IPS-18a (cell line): Measurements from ENCODE around the gene PTPRB.

Experiments used
- H3K27ac ChIP-seq: one replicate; pipeline ENCODE4 v1.5.1; 2013; ENCODE audit warnings: low read length
- H3K27me3 ChIP-seq: one replicate; pipeline ENCODE4 v1.6.1; 2013; ENCODE audit warnings: mild to moderate bottlenecking, low read length; ENCODE audit not compliant: control insufficient read depth, insufficient read depth
- H3K36me3 ChIP-seq: one replicate; pipeline ENCODE4 v1.6.1; 2013; ENCODE audit warnings: low read depth, low read length; ENCODE audit not compliant: control insufficient read depth
- H3K4me1 ChIP-seq: one replicate; pipeline ENCODE4 v1.6.1; 2013; ENCODE audit warnings: low read depth, low read length; ENCODE audit not compliant: control insufficient read depth
- H3K4me3 ChIP-seq: one replicate; pipeline ENCODE4 v1.5.1; 2013; ENCODE audit warnings: low read length
- H3K9ac ChIP-seq: one replicate; pipeline ENCODE4 v1.6.1; 2013; ENCODE audit warnings: mild to moderate bottlenecking, low read length, moderate library complexity
- H3K9me3 ChIP-seq: one replicate; pipeline ENCODE4 v1.6.1; 2013; ENCODE audit warnings: low read depth, low read length; ENCODE audit not compliant: control insufficient read depth

Gene PTPRB

DNA sequence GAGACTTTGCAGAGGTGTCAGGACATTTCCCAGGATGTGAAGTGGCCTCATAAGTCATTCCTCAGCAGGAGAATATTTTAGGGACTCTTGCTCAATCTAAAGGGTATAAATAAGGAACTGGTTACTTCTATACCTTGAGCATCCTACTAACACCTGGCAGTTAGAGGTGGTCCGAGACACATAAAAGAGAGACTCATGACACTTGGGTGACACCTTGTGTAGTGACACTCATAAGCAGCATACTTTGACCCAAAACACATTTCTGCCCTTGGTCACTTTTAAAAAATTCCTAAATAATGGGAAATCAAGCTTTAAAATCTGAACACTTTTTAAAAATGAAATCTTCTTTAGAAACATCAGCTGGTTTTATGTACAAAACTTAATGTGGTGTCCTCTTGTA, 152.8 kb downstream of the PTPRB start:
- H3K36me3 ChIP-seq, result no peaks in the 10 kb centered on the region
- no peaks in the 10 kb centered on the region for H3K4me1 ChIP-seq
- no peak overlapping the region for H3K4me3 ChIP-seq
- no peak overlapping the region for H3K9ac ChIP-seq
- no peak overlapping the region for H3K27ac ChIP-seq
- no peaks in the 10 kb centered on the region for H3K9me3 ChIP-seq
- H3K27me3 ChIP-seq, result no peaks in the 10 kb centered on the region

- no peak overlapping the region for H3K4me3 ChIP-seq
- no peak overlapping the region for H3K9ac ChIP-seq
- H3K36me3 ChIP-seq, result no peaks in the 10 kb centered on the region
- H3K27me3 ChIP-seq, result no peaks in the 10 kb centered on the region
- H3K9me3 ChIP-seq, result no peaks in the 10 kb centered on the region
- H3K27ac ChIP-seq, result no peak overlapping the region
- H3K4me1 ChIP-seq, result no peaks in the 10 kb centered on the region
These were observed 154.5 kb downstream of the PTPRB start for GRCh38 chr12:70482764-70483163.

GRCh38 chr12:70469221-70469820, 167.9 kb downstream of the PTPRB start:
- Histone ChIP-seq H3K27ac (no peak overlapping the region), H3K27me3 (no peaks in the 10 kb centered on the region), H3K9ac (no peak overlapping the region), H3K4me3 (no peak overlapping the region), H3K4me1 (no peaks in the 10 kb centered on the region), H3K9me3 (no peaks in the 10 kb centered on the region), H3K36me3 (no peaks in the 10 kb centered on the region)

- Histone ChIP-seq H3K27ac (no peak overlapping the region), H3K4me1 (no peaks in the 10 kb centered on the region), H3K9me3 (no peaks in the 10 kb centered on the region), H3K27me3 (no peaks in the 10 kb centered on the region), H3K36me3 (no peaks in the 10 kb centered on the region), H3K4me3 (no peak overlapping the region), H3K9ac (no peak overlapping the region)
These were observed 168.5 kb downstream of the PTPRB start for GRCh38 chr12:70468741-70469140.

DNA sequence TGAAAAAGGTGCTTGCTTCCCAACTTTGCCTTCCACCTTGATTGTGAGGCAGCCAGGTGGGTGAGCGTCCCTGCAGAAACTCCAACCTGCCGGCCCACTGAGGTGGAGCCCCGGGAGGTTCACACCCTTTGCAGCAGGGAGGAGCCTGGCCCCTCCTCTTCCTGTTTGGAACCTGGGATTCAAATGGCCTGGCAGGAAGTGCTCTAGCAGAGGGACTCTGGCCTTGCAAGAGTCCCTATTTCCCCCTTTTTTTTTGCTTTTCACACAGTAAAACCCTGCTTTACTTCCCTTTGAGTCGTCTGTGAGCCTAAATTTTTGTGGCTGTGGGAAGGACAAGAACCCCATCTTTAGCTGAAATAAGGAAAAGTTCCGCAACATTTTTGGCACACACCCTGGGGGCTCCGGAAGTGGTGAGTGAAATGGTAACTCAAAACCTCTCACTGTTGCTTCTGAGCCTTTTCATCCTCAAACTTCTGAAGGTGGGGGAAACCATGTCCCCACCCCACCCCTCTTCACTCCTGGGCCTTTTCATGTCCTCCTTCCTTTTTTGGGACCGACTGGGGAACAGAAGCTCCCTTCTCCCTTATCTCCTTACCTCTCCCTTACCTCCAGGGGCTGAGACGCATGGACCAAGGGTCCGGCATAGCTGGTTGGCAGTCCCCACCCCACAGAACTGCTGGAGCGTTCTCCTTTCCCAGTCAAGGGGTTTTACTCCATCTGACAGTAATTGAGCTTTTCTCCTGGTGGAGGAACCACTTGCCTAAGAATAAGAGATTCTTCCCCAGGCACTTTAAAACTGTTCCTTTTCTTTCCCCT, 169.1 kb downstream of the PTPRB start:
- H3K27me3 ChIP-seq, result no peaks in the 10 kb centered on the region
- no peak overlapping the region for H3K9ac ChIP-seq
- H3K27ac ChIP-seq, result no peak overlapping the region
- H3K9me3 ChIP-seq, result no peaks in the 10 kb centered on the region
- H3K4me3 ChIP-seq, result no peak overlapping the region
- no peaks in the 10 kb centered on the region for H3K36me3 ChIP-seq
- no peaks in the 10 kb centered on the region for H3K4me1 ChIP-seq

GRCh38 chr12:70467476-70467875, 169.8 kb downstream of the PTPRB start:
- Histone ChIP-seq H3K27ac (no peak overlapping the region), H3K27me3 (no peaks in the 10 kb centered on the region), H3K4me3 (no peak overlapping the region), H3K4me1 (no peaks in the 10 kb centered on the region), H3K9ac (no peak overlapping the region), H3K9me3 (no peaks in the 10 kb centered on the region), H3K36me3 (no peaks in the 10 kb centered on the region)

GRCh38 chr12:70466753-70467152, 170.5 kb downstream of the PTPRB start:
- Histone ChIP-seq H3K27me3 (no peaks in the 10 kb centered on the region), H3K9ac (no peak overlapping the region), H3K27ac (no peak overlapping the region), H3K36me3 (no peaks in the 10 kb centered on the region), H3K4me3 (no peak overlapping the region), H3K4me1 (no peaks in the 10 kb centered on the region), H3K9me3 (no peaks in the 10 kb centered on the region)
